ENCODE data around the gene QRSL1. TPM values are rescaled to one million over a fixed set of nuclear protein-coding genes. Genes with fewer than 3 reads are reported as not detected.

QRSL1 gene
- total RNA-seq, 1 experiment from 2014 or later, result 19.0 TPM

DNA sequence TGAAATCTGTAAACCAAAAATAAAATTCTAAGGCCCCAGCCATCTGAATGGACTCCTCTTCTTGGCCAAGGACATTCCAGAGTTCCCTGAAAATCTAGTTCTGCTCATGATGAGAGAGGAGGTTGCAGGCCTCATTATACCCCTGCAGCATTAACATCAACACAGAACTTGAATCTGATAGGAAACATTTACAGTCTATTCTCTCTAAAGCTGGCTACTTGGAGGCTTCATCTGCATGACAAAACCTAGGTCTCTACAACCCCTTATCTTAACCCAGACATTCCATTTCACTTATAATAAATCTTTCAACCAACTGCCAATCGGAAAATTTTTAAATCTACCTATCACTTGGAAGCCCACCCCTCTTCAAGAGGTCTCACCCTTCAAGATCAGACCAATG lies 15.8 kb upstream of the QRSL1 start:
- ChIA-PET POLR2A (no interaction called here), CTCF (no interaction called here)
- Histone ChIP-seq H3K36me3 (ENCODE audit: control insufficient read depth, insufficient read depth, low read length) (no peaks in the 10 kb centered on the region), H3K4me1 (0 out of 2 replicates have a peak, but pooled peaks cover 10% of the 10 kb centered on the region), H3K4me3 (ENCODE audit: low read depth, low read length) (no peak overlapping the region), H3K27me3 (replicated peaks; ENCODE audit: control insufficient read depth, insufficient read depth, low read length) (no peaks in the 10 kb centered on the region), H3K9me3 (no peaks in the 10 kb centered on the region)
- intact Hi-C loops (cut with micrococcal nuclease; ENCODE audit: unreplicated experiment), result no loop called here
- Mint-ChIP-seq H3K4me1 (ENCODE audit: low read depth, unreplicated experiment) (no peaks in the 10 kb centered on the region), H3K36me3 (ENCODE audit: insufficient read depth, unreplicated experiment) (no peaks in the 10 kb centered on the region), H3K27me3 (ENCODE audit: insufficient read depth, unreplicated experiment) (no peaks in the 10 kb centered on the region), H3K9me3 (ENCODE audit: unreplicated experiment) (no peaks in the 10 kb centered on the region), H3K27ac (ENCODE audit: unreplicated experiment) (no peak overlapping the region), H3K4me3 (ENCODE audit: unreplicated experiment) (no peak overlapping the region)
- no TSS peak for BruUV-seq (replicated peaks)
- no peak for TF ChIP-seq CTCF (IDR thresholded peaks at IDR 0.05; ENCODE audit: insufficient read depth in 1 of 2, low read depth in 1 of 2, low read length in 1 of 2, severe bottlenecking in 1 of 2, unreplicated experiment in 1 of 2)
- no peak for DNase-seq

DNA sequence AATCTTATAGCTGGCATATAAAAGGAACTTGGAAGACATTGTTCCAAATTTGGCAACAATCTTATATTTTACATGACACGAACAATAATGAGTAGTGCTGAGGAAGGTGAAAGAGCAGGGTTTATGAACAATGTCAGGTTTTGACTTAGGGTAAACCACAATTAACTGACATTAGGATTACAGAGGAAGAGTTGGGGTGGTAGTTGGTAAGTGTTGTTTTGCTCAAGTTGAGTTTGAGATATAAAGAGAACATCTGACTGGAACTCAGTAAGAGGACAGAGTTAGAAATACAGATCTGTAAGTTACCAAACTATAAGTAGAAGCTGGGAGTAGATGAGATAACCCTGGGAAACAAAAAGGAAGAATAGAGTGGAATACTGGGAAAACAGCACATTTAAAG lies 15.2 kb upstream of the QRSL1 start:
- no peak overlapping the region for H3K4me3 Mint-ChIP-seq (ENCODE audit: unreplicated experiment)

DNA sequence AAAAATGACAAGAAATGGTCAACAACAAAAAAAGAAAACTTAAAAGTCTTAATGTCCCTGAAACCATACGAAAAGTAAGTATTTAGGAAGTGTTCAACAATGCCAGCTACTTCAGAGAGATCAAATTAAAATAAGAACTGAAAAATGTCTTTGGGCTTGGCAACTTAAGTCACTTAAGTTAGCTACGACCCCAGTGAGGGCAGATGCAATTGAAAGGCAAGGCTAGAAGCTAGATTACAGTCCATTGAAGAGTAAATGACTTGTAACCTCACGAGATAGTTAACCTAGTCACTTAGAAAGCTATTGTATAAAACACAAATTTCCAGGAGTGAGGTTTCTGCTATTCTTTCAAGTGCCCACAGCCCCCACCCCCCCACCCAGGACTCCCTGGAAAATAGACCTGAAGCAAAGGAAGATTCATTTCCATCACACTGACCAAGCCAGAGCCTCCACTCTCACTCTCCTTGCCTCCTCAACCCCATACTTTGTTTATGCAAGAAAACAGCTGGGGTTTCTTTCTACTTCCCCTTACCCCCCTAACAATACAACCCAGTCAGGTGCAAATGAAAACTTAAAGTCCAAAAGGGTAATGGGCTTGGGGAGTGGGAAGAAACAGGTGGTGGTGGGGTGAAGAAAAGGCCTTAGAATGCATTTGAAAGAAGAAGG lies 14.7 kb upstream of the QRSL1 start:
- ChIA-PET POLR2A (no interaction called here), CTCF (interaction anchor here (1.2 kb wide), 1 partner anchor 365 kb away, joined by 4 read pairs; no protein-coding TSS in a partner anchor)
- Mint-ChIP-seq H3K4me3 (ENCODE audit: unreplicated experiment) (no peak overlapping the region), H3K27me3 (ENCODE audit: insufficient read depth, unreplicated experiment) (no peaks in the 10 kb centered on the region), H3K27ac (ENCODE audit: unreplicated experiment) (no peak overlapping the region), H3K4me1 (ENCODE audit: low read depth, unreplicated experiment) (no peaks in the 10 kb centered on the region), H3K9me3 (ENCODE audit: unreplicated experiment) (no peaks in the 10 kb centered on the region), H3K36me3 (ENCODE audit: insufficient read depth, unreplicated experiment) (no peaks in the 10 kb centered on the region)
- TF ChIP-seq CTCF (IDR thresholded peaks at IDR 0.05; ENCODE audit: insufficient read depth in 1 of 2, low read depth in 1 of 2, low read length in 1 of 2, severe bottlenecking in 1 of 2, unreplicated experiment in 1 of 2), result no peak
- no peak for DNase-seq
- Histone ChIP-seq H3K4me3 (ENCODE audit: low read depth, low read length) (no peak overlapping the region), H3K36me3 (ENCODE audit: control insufficient read depth, insufficient read depth, low read length) (no peaks in the 10 kb centered on the region), H3K4me1 (0 out of 2 replicates have a peak, but pooled peaks cover 10% of the 10 kb centered on the region), H3K27me3 (replicated peaks; ENCODE audit: control insufficient read depth, insufficient read depth, low read length) (no peaks in the 10 kb centered on the region), H3K9me3 (no peaks in the 10 kb centered on the region)
- no TSS peak for BruUV-seq (replicated peaks)
- intact Hi-C loops (cut with micrococcal nuclease; ENCODE audit: unreplicated experiment), result no loop called here

More for the DNA sequence above, 15.2 kb upstream of the QRSL1 start:
- BruUV-seq (replicated peaks), result no TSS peak
- TF ChIP-seq CTCF (IDR thresholded peaks at IDR 0.05; ENCODE audit: insufficient read depth in 1 of 2, low read depth in 1 of 2, low read length in 1 of 2, severe bottlenecking in 1 of 2, unreplicated experiment in 1 of 2), result no peak
- DNase-seq, result no peak
- H3K36me3 Mint-ChIP-seq (ENCODE audit: insufficient read depth, unreplicated experiment), result no peaks in the 10 kb centered on the region
- intact Hi-C loops (cut with micrococcal nuclease; ENCODE audit: unreplicated experiment), result no loop called here
- no peaks in the 10 kb centered on the region for H3K4me1 Mint-ChIP-seq (ENCODE audit: low read depth, unreplicated experiment)
- Histone ChIP-seq H3K27me3 (replicated peaks; ENCODE audit: control insufficient read depth, insufficient read depth, low read length) (no peaks in the 10 kb centered on the region), H3K9me3 (no peaks in the 10 kb centered on the region), H3K4me3 (ENCODE audit: low read depth, low read length) (no peak overlapping the region), H3K36me3 (ENCODE audit: control insufficient read depth, insufficient read depth, low read length) (no peaks in the 10 kb centered on the region), H3K4me1 (0 out of 2 replicates have a peak, but pooled peaks cover 10% of the 10 kb centered on the region)
- H3K27ac Mint-ChIP-seq (ENCODE audit: unreplicated experiment), result no peak overlapping the region
- no peaks in the 10 kb centered on the region for H3K9me3 Mint-ChIP-seq (ENCODE audit: unreplicated experiment)
- H3K27me3 Mint-ChIP-seq (ENCODE audit: insufficient read depth, unreplicated experiment), result no peaks in the 10 kb centered on the region
- ChIA-PET CTCF (interaction anchor here (1.2 kb wide), 1 partner anchor 365 kb away, joined by 4 read pairs; no protein-coding TSS in a partner anchor), POLR2A (no interaction called here)
